ENCODE results near the gene OR10H4. TPM values are rescaled to one million over a fixed set of nuclear protein-coding genes. Genes with fewer than 3 reads are reported as not detected.

OR10H4 gene
- total RNA-seq, 3 donors from 2014 or later (not counting 1 experiment from before 2014, with no cell fraction given) = not detected

DNA sequence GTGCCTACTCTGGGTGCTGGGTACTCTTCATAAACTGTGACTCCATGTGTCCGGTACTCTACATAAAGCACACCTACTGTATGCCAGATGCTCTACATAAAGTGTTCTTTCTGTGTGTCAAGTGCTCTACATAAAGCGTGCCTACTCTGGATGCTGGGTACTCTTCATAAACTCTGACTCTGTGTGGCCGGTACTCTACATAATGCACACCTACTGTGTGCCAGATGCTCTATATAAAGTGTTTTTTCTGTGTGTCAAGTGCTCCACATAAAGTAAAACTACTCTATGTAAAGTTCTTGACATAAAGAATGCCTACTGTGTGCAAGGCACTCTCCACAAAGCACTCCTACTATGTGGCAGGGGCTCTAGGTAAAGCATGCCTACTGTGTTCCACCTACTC is 12.6 kb upstream of the OR10H4 start:
- Mint-ChIP-seq H3K4me1 (no peaks in the 10 kb centered on the region), H3K9me3 (no peaks in the 10 kb centered on the region), H3K27me3 (ENCODE audit: low read depth in 2 of 2) (peaks cover 13 to 16% of the 10 kb centered on the region in 2 donors), H3K4me3 (no peak overlapping the region), H3K27ac (no peak overlapping the region), H3K36me3 (no peaks in the 10 kb centered on the region)
- H3K36me3 ChIP-seq (ENCODE audit: control insufficient read depth, insufficient read depth, low read length) = no peaks in the 10 kb centered on the region
- intact Hi-C loops (cut with micrococcal nuclease) = no loop called here
- no peaks in the 10 kb centered on the region for H3K4me1 ChIP-seq (ENCODE audit: control insufficient read depth, insufficient read depth, low read length)
- H3K9me3 ChIP-seq (ENCODE audit: control insufficient read depth, insufficient read depth, low read length) = no peaks in the 10 kb centered on the region
- DNase-seq (no peak), ATAC-seq (no peak)
- H3K4me3 ChIP-seq (ENCODE audit: low read length) = no peak overlapping the region
- no peak overlapping the region for H3K27ac ChIP-seq (ENCODE audit: low read length)
- WGBS (ENCODE audit: insufficient coverage) = 92% methylated on average over 3 of the region's 3 CpGs
- H3K27me3 ChIP-seq (ENCODE audit: control insufficient read depth, insufficient read depth, low read length) = peaks cover 4% of the 10 kb centered on the region
- TF ChIP-seq, protein P1, sequence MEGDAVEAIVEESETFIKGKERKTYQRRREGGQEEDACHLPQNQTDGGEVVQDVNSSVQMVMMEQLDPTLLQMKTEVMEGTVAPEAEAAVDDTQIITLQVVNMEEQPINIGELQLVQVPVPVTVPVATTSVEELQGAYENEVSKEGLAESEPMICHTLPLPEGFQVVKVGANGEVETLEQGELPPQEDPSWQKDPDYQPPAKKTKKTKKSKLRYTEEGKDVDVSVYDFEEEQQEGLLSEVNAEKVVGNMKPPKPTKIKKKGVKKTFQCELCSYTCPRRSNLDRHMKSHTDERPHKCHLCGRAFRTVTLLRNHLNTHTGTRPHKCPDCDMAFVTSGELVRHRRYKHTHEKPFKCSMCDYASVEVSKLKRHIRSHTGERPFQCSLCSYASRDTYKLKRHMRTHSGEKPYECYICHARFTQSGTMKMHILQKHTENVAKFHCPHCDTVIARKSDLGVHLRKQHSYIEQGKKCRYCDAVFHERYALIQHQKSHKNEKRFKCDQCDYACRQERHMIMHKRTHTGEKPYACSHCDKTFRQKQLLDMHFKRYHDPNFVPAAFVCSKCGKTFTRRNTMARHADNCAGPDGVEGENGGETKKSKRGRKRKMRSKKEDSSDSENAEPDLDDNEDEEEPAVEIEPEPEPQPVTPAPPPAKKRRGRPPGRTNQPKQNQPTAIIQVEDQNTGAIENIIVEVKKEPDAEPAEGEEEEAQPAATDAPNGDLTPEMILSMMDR (IDR thresholded peaks at IDR 0.05) = no peak

DNA sequence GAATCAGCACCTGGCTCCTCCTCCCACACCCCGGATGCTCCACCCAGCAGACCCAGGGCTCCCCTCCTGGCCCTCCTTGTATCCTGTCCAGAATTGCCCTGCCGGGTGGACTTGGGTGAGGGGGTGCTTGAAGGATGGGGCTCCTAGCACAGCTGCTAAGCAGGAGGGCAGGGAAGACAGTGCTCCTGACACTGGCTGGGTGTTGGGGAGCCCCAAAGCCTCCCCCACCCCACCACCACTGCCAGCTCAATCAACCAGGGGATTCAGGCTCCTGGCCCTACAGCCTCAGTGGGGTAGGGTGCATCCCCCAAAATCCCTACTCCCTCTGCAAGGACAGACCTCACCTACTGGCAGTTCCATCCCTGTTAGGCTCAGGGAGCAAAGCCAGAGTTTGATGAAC is 11.9 kb upstream of the OR10H4 start:
- Mint-ChIP-seq H3K27me3 (ENCODE audit: low read depth in 2 of 2) (peaks cover 11 to 17% of the 10 kb centered on the region in 2 donors), H3K4me1 (no peaks in the 10 kb centered on the region), H3K9me3 (no peaks in the 10 kb centered on the region), H3K27ac (no peak overlapping the region), H3K36me3 (no peaks in the 10 kb centered on the region), H3K4me3 (no peak overlapping the region)
- Histone ChIP-seq H3K4me3 (ENCODE audit: low read length) (no peak overlapping the region), H3K27me3 (ENCODE audit: control insufficient read depth, insufficient read depth, low read length) (peaks cover 4% of the 10 kb centered on the region), H3K4me1 (ENCODE audit: control insufficient read depth, insufficient read depth, low read length) (no peaks in the 10 kb centered on the region), H3K9me3 (ENCODE audit: control insufficient read depth, insufficient read depth, low read length) (no peaks in the 10 kb centered on the region), H3K36me3 (ENCODE audit: control insufficient read depth, insufficient read depth, low read length) (no peaks in the 10 kb centered on the region), H3K27ac (ENCODE audit: low read length) (no peak overlapping the region)
- TF ChIP-seq, protein P1 (IDR thresholded peaks at IDR 0.05) = no peak
- ATAC-seq (no peak), DNase-seq (no peak)
- intact Hi-C loops (cut with micrococcal nuclease) = no loop called here
- WGBS (ENCODE audit: insufficient coverage) = 75% methylated on average over 1 of the region's 2 CpGs

DNA sequence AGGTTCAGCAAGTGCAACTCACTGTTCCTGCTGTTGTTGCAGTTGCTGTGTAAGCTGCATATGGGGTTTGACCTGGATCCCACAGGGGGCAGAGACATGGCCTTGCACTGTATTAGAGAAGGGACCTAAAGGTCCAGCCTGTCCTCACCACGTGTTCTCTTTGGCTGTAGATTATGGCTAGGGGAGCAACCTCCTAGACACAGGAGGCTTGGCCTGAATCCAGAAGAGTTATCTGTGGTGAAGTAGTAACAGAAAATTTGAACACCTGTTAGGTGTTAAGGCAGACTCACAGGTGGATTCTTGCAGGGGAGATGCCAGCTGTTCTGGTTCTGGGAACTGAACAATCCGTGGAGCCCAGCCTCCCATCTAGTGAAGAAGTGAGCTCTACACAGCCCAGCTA is 11.0 kb upstream of the OR10H4 start:
- intact Hi-C loops (cut with micrococcal nuclease) = no loop called here
- Histone ChIP-seq H3K27ac (ENCODE audit: low read length) (no peak overlapping the region), H3K27me3 (ENCODE audit: control insufficient read depth, insufficient read depth, low read length) (peaks cover 4% of the 10 kb centered on the region), H3K36me3 (ENCODE audit: control insufficient read depth, insufficient read depth, low read length) (no peaks in the 10 kb centered on the region), H3K4me3 (ENCODE audit: low read length) (no peak overlapping the region), H3K4me1 (ENCODE audit: control insufficient read depth, insufficient read depth, low read length) (no peaks in the 10 kb centered on the region), H3K9me3 (ENCODE audit: control insufficient read depth, insufficient read depth, low read length) (no peaks in the 10 kb centered on the region)
- no peak overlapping the region for H3K27ac Mint-ChIP-seq
- TF ChIP-seq, protein P1 (IDR thresholded peaks at IDR 0.05) = no peak
- peaks cover 13 to 23% of the 10 kb centered on the region in 2 donors for H3K27me3 Mint-ChIP-seq (ENCODE audit: low read depth in 2 of 2)
- H3K4me1 Mint-ChIP-seq = no peaks in the 10 kb centered on the region
- ATAC-seq = no peak
- no peaks in the 10 kb centered on the region for H3K9me3 Mint-ChIP-seq
- DNase-seq = no peak
- no peaks in the 10 kb centered on the region for H3K36me3 Mint-ChIP-seq
- 80% methylated on average over 2 of the region's 2 CpGs for WGBS (ENCODE audit: insufficient coverage)
- no peak overlapping the region for H3K4me3 Mint-ChIP-seq

DNA sequence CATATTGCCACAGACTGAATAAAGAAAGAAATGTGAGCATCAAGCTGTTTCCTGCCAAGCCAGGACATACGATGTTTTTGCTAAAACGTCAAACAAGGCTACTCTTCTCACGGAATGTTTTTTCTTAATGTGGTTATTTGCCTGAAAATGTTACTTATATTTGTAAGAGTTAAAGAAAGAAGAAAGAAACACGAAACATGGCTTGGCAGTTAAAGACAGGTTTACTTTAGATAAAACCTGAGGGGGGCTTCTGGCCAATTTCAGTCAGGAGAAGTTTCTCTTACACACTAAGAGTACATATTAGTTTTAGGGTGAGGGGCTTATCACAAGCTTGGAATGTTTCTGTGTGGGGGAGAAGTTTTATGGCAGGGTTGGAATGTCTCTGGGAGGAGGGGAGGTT is 4.4 kb upstream of the OR10H4 start:
- H3K27me3 ChIP-seq (ENCODE audit: control insufficient read depth, insufficient read depth, low read length) = peaks cover 8% of the 10 kb centered on the region
- H3K4me3 ChIP-seq (ENCODE audit: low read length) = no peak overlapping the region
- Mint-ChIP-seq H3K4me3 (no peak overlapping the region), H3K9me3 (peaks cover 6 to 8% of the 10 kb centered on the region in 2 donors), H3K27me3 (ENCODE audit: low read depth in 2 of 2) (peaks cover 25 to 62% of the 10 kb centered on the region in 2 donors), H3K4me1 (no peaks in the 10 kb centered on the region), H3K27ac (no peak overlapping the region), H3K36me3 (no peaks in the 10 kb centered on the region)
- TF ChIP-seq, protein P1 (IDR thresholded peaks at IDR 0.05) = no peak
- DNase-seq = no peak
- intact Hi-C loops (cut with micrococcal nuclease) = no loop called here
- H3K4me1 ChIP-seq (ENCODE audit: control insufficient read depth, insufficient read depth, low read length) = no peaks in the 10 kb centered on the region
- no peak for ATAC-seq
- no peak overlapping the region for H3K27ac ChIP-seq (ENCODE audit: low read length)
- no peaks in the 10 kb centered on the region for H3K36me3 ChIP-seq (ENCODE audit: control insufficient read depth, insufficient read depth, low read length)
- 61% methylated on average over 4 of the region's 4 CpGs for WGBS (ENCODE audit: insufficient coverage)
- H3K9me3 ChIP-seq (ENCODE audit: control insufficient read depth, insufficient read depth, low read length) = peaks cover 4% of the 10 kb centered on the region

All from natural killer cell (primary cell).